ENCODE results near the gene TXNL4B. TPM values are rescaled to one million over a fixed set of nuclear protein-coding genes. Genes with fewer than 3 reads are reported as not detected.

Gene TXNL4B
- 6.9 and 13.5 TPM in 2 replicates for total RNA-seq

GRCh38 chr16:72093448-72094265 is at the start of gene TXNL4B, which contains the start of gene DHX38:
Gene TXNL4B (minus strand): TSS chr16:72093620. CDS start chr16:72090749, 2,871 bp downstream.
Gene DHX38 (plus strand): TSS chr16:72093847. CDS start chr16:72096158, 2,311 bp downstream.

GRCh38 chr16:72054254-72054847 is 39.1 kb downstream of the TXNL4B start, which contains the start of gene HP:
Gene HP (plus strand): TSS chr16:72054505. CDS start chr16:72054653, 148 bp downstream.

Other genes with a start within 250 kb of the TXNL4B start
- gene ATXN1L, start 247.6 kb downstream of the TXNL4B start, total RNA-seq = 8.6 and 13.9 TPM in 2 replicates
- 4.1 and 4.6 TPM in 2 replicates for gene ZNF821, start 209.4 kb downstream of the TXNL4B start, total RNA-seq
- 206 and 207 TPM in 2 replicates for gene IST1, start 198.1 kb downstream of the TXNL4B start, total RNA-seq
- under 0.01 TPM in 1 of 2 replicates, not detected in the other for gene PKD1L3, start 93.2 kb downstream of the TXNL4B start, total RNA-seq
- 3.0 and 3.8 TPM in 2 replicates for gene DHODH, start 84.9 kb downstream of the TXNL4B start, total RNA-seq
- not detected in 2 replicates for gene HP, start 39.1 kb downstream of the TXNL4B start, total RNA-seq
- gene HPR, start 30.4 kb downstream of the TXNL4B start, total RNA-seq = not detected in 2 replicates
- 54.3 and 92.8 TPM in 2 replicates for gene DHX38, start 227 bp upstream of the TXNL4B start, total RNA-seq
- gene PMFBP1, start 78.5 kb upstream of the TXNL4B start, total RNA-seq = 0.17 and 0.29 TPM in 2 replicates